ENCODE results near the gene SSRP1. TPM values are rescaled to one million over a fixed set of nuclear protein-coding genes. Genes with fewer than 3 reads are reported as not detected.
A peak's percentile ranks its signal among the peaks of the same experiment; 100 is the strongest.

Gene SSRP1
- polyA plus RNA-seq, 3 donors = 162 to 212 (median 183) TPM

DNA sequence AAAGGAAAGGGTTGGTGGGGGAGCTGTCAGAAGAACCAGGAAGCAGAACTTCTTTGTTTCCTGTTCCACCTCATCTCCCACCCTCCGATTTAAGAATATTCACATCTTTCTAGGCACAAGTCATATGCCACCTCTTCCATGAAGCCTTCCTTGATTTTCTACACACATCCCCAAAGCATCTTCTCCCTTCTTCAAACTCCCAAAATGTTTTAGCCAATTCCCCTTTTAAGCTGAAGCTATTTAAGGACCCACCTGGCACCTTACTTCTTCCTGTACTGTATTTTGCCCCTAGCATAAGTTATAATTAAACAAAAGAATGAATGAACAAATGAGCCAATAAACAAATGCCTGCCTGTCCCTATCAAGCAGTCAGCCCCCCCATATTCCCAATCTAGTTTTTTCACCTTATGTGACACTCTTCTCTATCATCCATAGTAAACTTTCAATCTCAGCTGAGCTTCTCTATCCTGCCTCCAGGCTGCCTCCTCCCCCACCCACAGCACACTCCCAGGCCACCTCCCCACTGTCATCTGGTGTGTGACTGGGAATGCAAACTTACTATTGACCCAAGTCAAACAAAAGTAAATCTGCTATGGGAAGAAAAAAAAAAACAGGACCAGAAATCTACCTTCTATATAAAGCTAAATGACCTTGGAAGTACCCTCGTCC, 14.8 kb downstream of the SSRP1 start:
- DNase-seq = no peak

- no peak for DNase-seq
Observed at GRCh38 chr11:57320067-57320718, 15.5 kb downstream of the SSRP1 start.

DNA sequence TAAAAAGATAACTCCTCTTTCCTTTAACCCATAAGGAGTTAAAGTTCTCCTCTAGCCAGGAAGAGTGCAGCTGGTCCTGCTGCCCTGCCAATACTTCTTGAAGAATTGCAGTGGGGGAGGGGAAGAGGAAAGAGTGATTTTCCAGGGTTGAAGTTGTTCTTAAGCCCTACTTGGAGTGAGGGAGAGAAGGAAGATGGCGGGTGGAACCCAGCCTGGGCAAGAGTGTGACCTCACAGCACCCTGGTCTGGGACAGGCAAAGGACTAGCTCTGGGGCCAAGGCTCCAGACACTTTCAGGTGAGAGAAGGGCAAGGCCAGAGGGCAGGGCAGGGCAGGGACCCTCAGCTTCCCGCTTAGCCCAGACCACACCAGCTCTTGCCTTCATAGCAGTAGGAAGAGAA, 17.5 kb downstream of the SSRP1 start:
- DNase-seq = no peak

- no peak for DNase-seq
Observed at GRCh38 chr11:57316017-57316416, 19.7 kb downstream of the SSRP1 start.

DNA sequence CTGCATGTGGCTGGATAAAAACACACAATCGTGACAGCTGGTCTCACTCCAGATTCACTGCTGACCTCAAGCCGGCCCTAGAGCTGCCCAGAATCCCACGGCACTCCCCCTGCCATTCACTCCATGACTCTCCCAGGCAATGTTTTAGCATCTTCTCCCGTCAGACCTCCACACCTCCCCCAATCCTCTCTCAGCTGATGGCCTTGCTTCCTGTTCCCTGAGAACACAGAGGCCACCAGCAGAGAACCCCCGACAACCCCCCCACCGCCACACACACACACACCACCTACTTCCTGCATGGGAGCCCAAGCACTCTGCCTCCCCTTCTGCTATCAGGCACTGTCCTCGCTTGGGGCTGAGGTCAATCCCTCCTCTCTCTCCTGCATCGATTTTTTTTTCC, 20.2 kb downstream of the SSRP1 start:
- DNase-seq = peak; percentile 58

- no peak for DNase-seq
Observed at GRCh38 chr11:57314221-57314973, 21.3 kb downstream of the SSRP1 start.

DNA sequence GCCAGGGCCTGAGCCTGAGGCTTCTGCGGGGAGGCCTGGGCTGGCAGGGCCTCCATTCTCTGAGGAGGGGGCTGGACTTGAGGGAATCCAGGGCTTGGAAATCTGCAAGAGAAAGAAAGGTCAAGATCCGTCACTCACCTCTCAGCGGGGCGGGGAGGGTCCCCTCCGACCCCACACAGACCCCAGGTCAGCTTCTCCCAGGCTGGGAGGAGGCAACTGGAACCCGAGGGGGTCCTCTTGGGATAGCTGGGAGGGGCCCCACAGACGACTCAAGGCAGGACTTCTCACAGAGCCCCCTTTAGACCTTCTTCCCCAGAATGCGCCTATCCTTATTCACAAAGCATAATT, 21.9 kb downstream of the SSRP1 start:
- no peak for DNase-seq

GRCh38 chr11:57313071-57313787, 22.5 kb downstream of the SSRP1 start:
- no peak for DNase-seq

GRCh38 chr11:57312511-57313021, 23.1 kb downstream of the SSRP1 start:
- DNase-seq = no peak

- peak; percentile 76 for DNase-seq
Observed at GRCh38 chr11:57311109-57311936, 24.4 kb downstream of the SSRP1 start.

DNA sequence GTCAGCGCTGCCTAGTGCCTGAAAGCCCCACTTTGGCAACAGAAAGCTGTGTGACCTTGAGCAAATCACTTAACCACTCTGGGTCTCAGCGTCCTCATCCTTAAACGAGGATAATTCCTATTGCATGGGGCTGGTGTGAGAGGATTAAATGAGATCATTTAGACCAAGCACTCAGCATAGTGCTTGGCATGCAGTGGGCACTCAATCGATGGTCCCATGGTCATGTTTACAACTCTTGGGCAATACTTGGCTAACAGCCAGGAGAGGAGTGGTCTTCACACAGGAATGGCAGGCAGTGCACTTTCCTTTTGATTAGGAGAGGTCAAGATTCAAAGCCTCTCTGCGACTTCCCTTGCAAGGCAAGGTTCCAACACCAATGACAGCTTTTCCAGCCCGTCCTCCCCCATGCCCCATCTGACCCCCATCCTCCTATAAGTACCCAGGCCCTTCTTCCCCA, 25.0 kb downstream of the SSRP1 start:
- no peak for DNase-seq

GRCh38 chr11:57310091-57310490, 25.6 kb downstream of the SSRP1 start:
- no peak for DNase-seq

- no peak for DNase-seq
Observed at GRCh38 chr11:57309106-57310059, 26.3 kb downstream of the SSRP1 start.

GRCh38 chr11:57308426-57309060, 27.1 kb downstream of the SSRP1 start:
- no peak for DNase-seq

DNA sequence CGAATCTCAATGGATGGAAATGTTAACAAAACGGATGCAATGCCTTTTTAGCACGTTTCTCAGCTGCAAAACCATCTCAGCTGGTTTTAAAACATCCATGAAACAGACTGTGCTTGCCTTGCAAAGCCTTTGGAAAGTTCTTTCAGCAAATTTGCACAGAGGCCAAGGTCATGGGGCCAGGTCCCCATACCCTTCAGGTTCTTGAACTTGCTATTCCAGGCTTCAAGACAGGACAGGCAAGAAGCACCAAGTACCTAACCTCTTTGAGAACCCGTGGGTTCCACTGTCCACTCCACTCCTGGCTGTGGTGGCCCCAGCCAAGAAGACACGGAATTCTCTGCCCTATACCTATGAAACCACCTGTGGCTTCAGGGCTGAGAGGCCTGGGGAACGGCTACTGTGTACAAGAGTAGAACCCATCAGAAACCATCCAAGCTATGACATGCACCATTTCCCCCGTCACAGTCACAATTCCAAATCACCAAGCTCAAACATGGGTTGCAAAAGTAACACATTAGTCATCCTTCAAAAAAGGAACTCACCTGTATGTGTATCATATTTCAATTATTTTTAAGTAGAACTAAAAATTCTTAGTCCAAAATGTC, 27.9 kb downstream of the SSRP1 start:
- DNase-seq = no peak

GRCh38 chr11:57306940-57307565, 28.6 kb downstream of the SSRP1 start:
- no peak for DNase-seq

- DNase-seq = no peak
Observed at GRCh38 chr11:57306161-57306876, 29.4 kb downstream of the SSRP1 start.

- no peak for DNase-seq
Observed at GRCh38 chr11:57305523-57305922, 30.2 kb downstream of the SSRP1 start.
